ENCODE measurements around the gene CD3E. TPM values are rescaled to one million over a fixed set of nuclear protein-coding genes. Genes with fewer than 3 reads are reported as not detected.

Gene CD3E
- total and polyA plus RNA-seq, 4 donors: 4.4 to 5.7 (median 5.2) TPM

- no peak overlapping the region for H3K9ac ChIP-seq (ENCODE audit: insufficient read depth in 1 of 2, low read length in 2 of 2)
- DNase-seq (no peak), ATAC-seq (ENCODE audit: insufficient read depth, low FRiP score) (no peak)
- TF ChIP-seq CTCF (IDR thresholded peaks at IDR 0.05; ENCODE audit: control extremely low read depth, extremely low read depth): no peak
- no peak overlapping the region for H3K27ac ChIP-seq (ENCODE audit: low read depth in 1 of 2, low read length in 1 of 2)
- no peak overlapping the region for H3K4me3 ChIP-seq
- 93 to 94% methylated on average over 3 of the region's 3 CpGs for WGBS, 2 donors
- H3K36me3 ChIP-seq (ENCODE audit: control insufficient read depth in 4 of 4, insufficient read depth in 4 of 4, low read length in 4 of 4): peaks cover 16 to 29% (median 23%) of the 10 kb centered on the region in 4 donors
- peaks cover 0 to 14% (median 2%) of the 10 kb centered on the region in 5 donors for H3K4me1 ChIP-seq (ENCODE audit: control insufficient read depth in 5 of 5, insufficient read depth in 5 of 5, low read length in 5 of 5)
- H3K9me3 ChIP-seq (ENCODE audit: control insufficient read depth in 4 of 4, insufficient read depth in 3 of 4, low read length in 3 of 4): no peaks in the 10 kb centered on the region
- no peaks in the 10 kb centered on the region for H3K27me3 ChIP-seq (ENCODE audit: control insufficient read depth in 3 of 3, insufficient read depth in 3 of 3, low read length in 2 of 3)
These were observed 60.6 kb downstream of the CD3E start for GRCh38 chr11:118364956-118365615.

Small RNA genes within 50 kb of the gene (small RNA-seq; reads per million reads assigned to genes)
- gene AP001582.1 (ENCODE audit: low replicate concordance): not detected

Other genes with a start within 250 kb of the CD3E start
- 10 to 100 TPM in 1 of 2 donors, 1 to 10 TPM in 1; 4.8 to 10.1 TPM for gene TMPRSS4, start 227.7 kb upstream of the CD3E start, total RNA-seq
- 1 to 10 TPM; 8.7 to 8.8 TPM for gene TMPRSS4, start 227.7 kb upstream of the CD3E start, polyA plus RNA-seq
- under 1 TPM; 0.06 to 0.17 TPM for gene SMIM35, start 217.8 kb upstream of the CD3E start, total RNA-seq
- gene SMIM35, start 217.8 kb upstream of the CD3E start, polyA plus RNA-seq: under 1 TPM; 0.06 to 0.15 TPM
- 1 to 10 TPM; 3.1 to 5.2 TPM for gene SCN4B, start 151.9 kb upstream of the CD3E start, total RNA-seq
- gene SCN4B, start 151.9 kb upstream of the CD3E start, polyA plus RNA-seq: 1 to 10 TPM in 1 of 2 donors, under 1 TPM in 1; 0.95 to 1.5 TPM
- 1 to 10 TPM; 1.0 to 1.6 TPM for gene SCN2B, start 128.1 kb upstream of the CD3E start, total RNA-seq
- gene SCN2B, start 128.1 kb upstream of the CD3E start, polyA plus RNA-seq: under 1 TPM; 0.03 to 0.20 TPM
- 10 to 100 TPM; 29.3 to 49.1 TPM for gene JAML, start 79.7 kb upstream of the CD3E start, total RNA-seq
- gene JAML, start 79.7 kb upstream of the CD3E start, polyA plus RNA-seq: 10 to 100 TPM; 34.4 to 36.5 TPM
- gene MPZL3, start 52.4 kb upstream of the CD3E start, total RNA-seq: 10 to 100 TPM; 12.4 to 22.6 TPM
- gene MPZL3, start 52.4 kb upstream of the CD3E start, polyA plus RNA-seq: 1 to 10 TPM; 7.7 to 9.9 TPM
- gene MPZL2, start 40.4 kb upstream of the CD3E start, total RNA-seq: 100 to 1,000 TPM; 116 to 143 TPM
- 100 to 1,000 TPM in 1 of 2 donors, 10 to 100 TPM in 1; 87.2 to 120 TPM for gene MPZL2, start 40.4 kb upstream of the CD3E start, polyA plus RNA-seq
- gene CD3D, start 38.0 kb downstream of the CD3E start, total RNA-seq: 1 to 10 TPM; 3.8 to 9.3 TPM
- gene CD3D, start 38.0 kb downstream of the CD3E start, polyA plus RNA-seq: 1 to 10 TPM; 8.0 to 9.9 TPM
- gene CD3G, start 39.6 kb downstream of the CD3E start, total RNA-seq: 1 to 10 TPM; 1.5 to 2.7 TPM
- gene CD3G, start 39.6 kb downstream of the CD3E start, polyA plus RNA-seq: under 1 TPM; 0.55 to 0.73 TPM
- 10 to 100 TPM; 37.5 to 53.2 TPM for gene UBE4A, start 54.9 kb downstream of the CD3E start, total RNA-seq
- 10 to 100 TPM; 14.9 to 18.2 TPM for gene UBE4A, start 54.9 kb downstream of the CD3E start, polyA plus RNA-seq
- gene ATP5MG, start 96.9 kb downstream of the CD3E start, total RNA-seq: 100 to 1,000 TPM in 1 of 2 donors, 10 to 100 TPM in 1; 50.4 to 143 TPM
- 100 to 1,000 TPM in 1 of 2 donors, 10 to 100 TPM in 1; 96.7 to 367 TPM for gene ATP5MG, start 96.9 kb downstream of the CD3E start, polyA plus RNA-seq
- gene KMT2A, start 131.8 kb downstream of the CD3E start, total RNA-seq: 100 to 1,000 TPM in 1 of 2 donors, 10 to 100 TPM in 1; 44.5 to 127 TPM
- gene KMT2A, start 131.8 kb downstream of the CD3E start, polyA plus RNA-seq: 1 to 10 TPM; 7.7 to 9.5 TPM
- 1 to 10 TPM in 1 of 2 donors, under 1 TPM in 1; 0.95 to 1.6 TPM for gene TTC36, start 222.7 kb downstream of the CD3E start, total RNA-seq
- under 1 TPM; 0.14 to 0.40 TPM for gene TTC36, start 222.7 kb downstream of the CD3E start, polyA plus RNA-seq
- 10 to 100 TPM; 20.1 to 32.0 TPM for gene TMEM25, start 226.5 kb downstream of the CD3E start, total RNA-seq
- 10 to 100 TPM in 1 of 2 donors, 1 to 10 TPM in 1; 8.8 to 14.4 TPM for gene TMEM25, start 226.5 kb downstream of the CD3E start, polyA plus RNA-seq

Data from lung (tissue), 13 donors.